Testis (tissue), 2 donors: ENCODE results near the gene ARAP1.

Experiments used
- POLR2A ChIP-seq: fragments of 450-650 bp; IDR thresholded peaks from one replicate; pipeline ENCODE4 v1.6.1; 2017; ENCODE audit warnings: antibody characterized with exemption, mild to moderate bottlenecking, moderate library complexity
- TF ChIP-seq, protein P1 (sequence below), 3 experiments: fragments of 450-650 bp in 2 of 3; fragments of 200-600 bp in 1 of 3; sonication (generic) in 1 of 3; IDR thresholded peaks; one replicate each; pipeline ENCODE4 v1.5.1; 2016 to 2019; ENCODE audit warnings: antibody characterized with exemption in 3 of 3, mild to moderate bottlenecking in 2 of 3, moderate library complexity in 1 of 3

DNA sequence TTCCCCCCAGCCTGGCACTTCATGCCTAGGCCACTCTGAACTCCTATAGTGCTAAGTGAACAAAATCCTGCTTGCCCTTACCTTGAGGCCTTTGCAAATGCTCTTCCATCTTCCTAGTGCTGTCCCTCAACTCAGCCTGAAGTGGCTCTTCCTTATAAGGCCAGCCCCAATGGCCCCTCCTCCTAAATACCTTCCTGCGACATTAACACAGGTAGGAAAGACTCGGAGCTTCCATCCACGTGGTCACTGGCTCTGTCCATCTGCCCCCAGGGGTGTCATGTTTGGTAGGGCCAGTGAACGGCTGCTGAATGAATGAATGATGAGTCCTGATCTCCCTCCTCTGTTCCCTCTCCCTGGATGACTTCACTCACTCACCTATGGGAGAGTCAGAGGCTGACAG is 82.2 kb downstream of the ARAP1 start:
- TF ChIP-seq, protein P1, sequence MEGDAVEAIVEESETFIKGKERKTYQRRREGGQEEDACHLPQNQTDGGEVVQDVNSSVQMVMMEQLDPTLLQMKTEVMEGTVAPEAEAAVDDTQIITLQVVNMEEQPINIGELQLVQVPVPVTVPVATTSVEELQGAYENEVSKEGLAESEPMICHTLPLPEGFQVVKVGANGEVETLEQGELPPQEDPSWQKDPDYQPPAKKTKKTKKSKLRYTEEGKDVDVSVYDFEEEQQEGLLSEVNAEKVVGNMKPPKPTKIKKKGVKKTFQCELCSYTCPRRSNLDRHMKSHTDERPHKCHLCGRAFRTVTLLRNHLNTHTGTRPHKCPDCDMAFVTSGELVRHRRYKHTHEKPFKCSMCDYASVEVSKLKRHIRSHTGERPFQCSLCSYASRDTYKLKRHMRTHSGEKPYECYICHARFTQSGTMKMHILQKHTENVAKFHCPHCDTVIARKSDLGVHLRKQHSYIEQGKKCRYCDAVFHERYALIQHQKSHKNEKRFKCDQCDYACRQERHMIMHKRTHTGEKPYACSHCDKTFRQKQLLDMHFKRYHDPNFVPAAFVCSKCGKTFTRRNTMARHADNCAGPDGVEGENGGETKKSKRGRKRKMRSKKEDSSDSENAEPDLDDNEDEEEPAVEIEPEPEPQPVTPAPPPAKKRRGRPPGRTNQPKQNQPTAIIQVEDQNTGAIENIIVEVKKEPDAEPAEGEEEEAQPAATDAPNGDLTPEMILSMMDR (IDR thresholded peaks at IDR 0.05) = no peak
- no peak for TF ChIP-seq POLR2A
